Transverse colon (tissue), 4 donors: ENCODE data around the gene FBXL17. TPM values are rescaled to one million over a fixed set of nuclear protein-coding genes. Genes with fewer than 3 reads are reported as not detected.

Source experiments
- DNase-seq: peaks from one replicate; pipeline ENCODE4 v3.0.0-alpha.2; 2019
- H3K27ac ChIP-seq, 4 donors: fragments of 200-600 bp; sonication (generic); 2 replicates each; pipeline ENCODE4 v1.5.1; 2016 to 2018; ENCODE audit warnings: inconsistent platforms in 4 of 4
- H3K27me3 ChIP-seq: fragments of 200-600 bp; sonication (generic); 2 replicates; pipeline ENCODE4 v1.5.1; 2017; ENCODE audit warnings: inconsistent platforms
- H3K36me3 ChIP-seq, 4 donors: fragments of 200-600 bp; sonication (generic); 2 replicates each; pipeline ENCODE4 v1.5.1; 2017 to 2019; ENCODE audit warnings: inconsistent platforms in 4 of 4
- H3K4me1 ChIP-seq, 4 donors: fragments of 200-600 bp; sonication (generic); 2 replicates each; pipeline ENCODE4 v1.5.1; 2017 to 2020; ENCODE audit warnings: inconsistent platforms in 4 of 4
- H3K4me3 ChIP-seq, 4 donors: fragments of 200-600 bp; sonication (generic); 1 replicate in 1 of 4; 2 replicates in 3 of 4; pipeline versions ENCODE4 v1.5.1 to v1.6.1; 2017 to 2019; ENCODE audit warnings: inconsistent platforms in 4 of 4
- H3K9me3 ChIP-seq, 2 donors: fragments of 200-600 bp; sonication (generic); 2 replicates each; pipeline ENCODE4 v1.5.1; 2017 to 2019; ENCODE audit warnings: inconsistent platforms in 2 of 2
- EP300 ChIP-seq: sonication (generic); formaldehyde crosslinking; IDR thresholded peaks from one replicate; pipeline ENCODE4 v1.6.1; 2017; ENCODE audit warnings: antibody characterized with exemption, low read depth
- POLR2A ChIP-seq: fragments of 450-650 bp; IDR thresholded peaks from one replicate; pipeline ENCODE4 v1.6.1; 2016; ENCODE audit warnings: antibody characterized with exemption, mild to moderate bottlenecking, moderate library complexity
- POLR2AphosphoS5 ChIP-seq, 3 donors: sonication (generic); formaldehyde crosslinking; IDR thresholded peaks; one replicate each; pipeline ENCODE4 v1.6.1; 2016; ENCODE audit warnings: antibody characterized with exemption in 3 of 3
- WGBS, 2 donors: methylation state at CpG; one replicate each; pipeline ENCODE4 v1.1.5; 2018; ENCODE audit warnings: low coverage in 1 of 2; 5-methylcytosine and 5-hydroxymethylcytosine counted together
- in situ Hi-C, 4 donors: fragments of 200-750 bp; cut with MboI; loops; one replicate each; pipeline versions ENCODE4 v1.15.0 to v1.15.1; 2017; ENCODE audit warnings: low sequenced_read_pairs in 3 of 4, low pct_ligation_motif_present in 1 of 4, low pct_unique_long_range_greater_than_20kb in 1 of 4
- intact Hi-C: fragments of 100-400 bp; cut with DNase I; formaldehyde crosslinking; loops from one replicate; pipeline ENCODE4 v1.15.1; 2023; ENCODE audit warnings: low total_unique reads
- total RNA-seq, 4 donors: library from RNA; depleted of rRNA; stranded (reverse); fragments of >200 nt; gene quantifications; one replicate each; pipeline ENCODE4 v1.1.0, GENCODE V29; 2016
- TF ChIP-seq, protein P1 (sequence below), 5 experiments: fragments of 200-600 bp in 3 of 5; fragments of 450-650 bp in 2 of 5; sonication (generic) in 3 of 5; IDR thresholded peaks; 1 replicate in 2 of 5; 2 replicates in 3 of 5; pipeline ENCODE4 v1.5.1; 2016 to 2017; ENCODE audit warnings: antibody characterized with exemption in 5 of 5, inconsistent platforms in 3 of 5, mild to moderate bottlenecking in 2 of 5, moderate library complexity in 1 of 5

FBXL17 gene
- total RNA-seq, 4 donors from 2014 or later, result 17.7 to 99.5 (median 24.6) TPM

DNA sequence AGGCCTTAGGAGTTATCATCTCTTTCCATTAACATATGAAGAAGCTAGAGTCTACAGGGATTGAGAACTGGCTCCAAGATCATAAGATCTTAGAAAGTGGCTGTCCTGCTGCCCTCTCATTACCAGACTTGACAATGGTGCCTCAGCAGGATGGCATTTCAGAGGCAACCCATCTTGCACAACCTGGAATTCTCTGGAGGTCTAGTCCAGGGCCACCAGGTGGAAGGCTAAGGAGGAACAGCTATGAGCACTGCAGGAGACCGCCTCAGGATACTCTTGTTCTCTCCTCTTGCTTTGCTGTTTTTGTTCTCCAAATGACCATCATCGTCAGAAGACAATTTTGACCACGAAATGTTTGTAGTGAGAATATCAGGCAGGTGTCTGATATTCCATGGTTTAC is 322.6 kb downstream of the FBXL17 start:
- in situ Hi-C loops, result no loop called here
- H3K27ac ChIP-seq, result no peak overlapping the region
- H3K4me1 ChIP-seq, result no peaks in the 10 kb centered on the region
- peaks cover 0 to 4% (median 0%) of the 10 kb centered on the region in 4 donors for H3K36me3 ChIP-seq
- no peak overlapping the region for H3K4me3 ChIP-seq
- intact Hi-C loops, result no loop called here
- TF ChIP-seq POLR2AphosphoS5 (IDR thresholded peaks at IDR 0.05) (no peak), EP300 (no peak), POLR2A (no peak)
- TF ChIP-seq, protein P1, sequence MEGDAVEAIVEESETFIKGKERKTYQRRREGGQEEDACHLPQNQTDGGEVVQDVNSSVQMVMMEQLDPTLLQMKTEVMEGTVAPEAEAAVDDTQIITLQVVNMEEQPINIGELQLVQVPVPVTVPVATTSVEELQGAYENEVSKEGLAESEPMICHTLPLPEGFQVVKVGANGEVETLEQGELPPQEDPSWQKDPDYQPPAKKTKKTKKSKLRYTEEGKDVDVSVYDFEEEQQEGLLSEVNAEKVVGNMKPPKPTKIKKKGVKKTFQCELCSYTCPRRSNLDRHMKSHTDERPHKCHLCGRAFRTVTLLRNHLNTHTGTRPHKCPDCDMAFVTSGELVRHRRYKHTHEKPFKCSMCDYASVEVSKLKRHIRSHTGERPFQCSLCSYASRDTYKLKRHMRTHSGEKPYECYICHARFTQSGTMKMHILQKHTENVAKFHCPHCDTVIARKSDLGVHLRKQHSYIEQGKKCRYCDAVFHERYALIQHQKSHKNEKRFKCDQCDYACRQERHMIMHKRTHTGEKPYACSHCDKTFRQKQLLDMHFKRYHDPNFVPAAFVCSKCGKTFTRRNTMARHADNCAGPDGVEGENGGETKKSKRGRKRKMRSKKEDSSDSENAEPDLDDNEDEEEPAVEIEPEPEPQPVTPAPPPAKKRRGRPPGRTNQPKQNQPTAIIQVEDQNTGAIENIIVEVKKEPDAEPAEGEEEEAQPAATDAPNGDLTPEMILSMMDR (IDR thresholded peaks at IDR 0.05), result no peak
- 96 to 100% methylated on average over 2 to 3 of the region's 3 CpGs for WGBS, 2 donors
- no peaks in the 10 kb centered on the region for H3K9me3 ChIP-seq
- no peak for DNase-seq
- H3K27me3 ChIP-seq, result no peaks in the 10 kb centered on the region

GRCh38 chr5:108054349-108054748 is 327.5 kb downstream of the FBXL17 start:
- Histone ChIP-seq H3K27me3 (no peaks in the 10 kb centered on the region), H3K36me3 (peaks cover 0 to 6% (median 0%) of the 10 kb centered on the region in 4 donors), H3K4me1 (no peaks in the 10 kb centered on the region), H3K27ac (no peak overlapping the region), H3K9me3 (peaks cover 6 to 14% of the 10 kb centered on the region in 2 donors), H3K4me3 (no peak overlapping the region)
- in situ Hi-C loops, result no loop called here
- intact Hi-C loops, result no loop called here
- TF ChIP-seq POLR2A (no peak), POLR2AphosphoS5 (IDR thresholded peaks at IDR 0.05) (no peak), EP300 (no peak)
- TF ChIP-seq, protein P1 (IDR thresholded peaks at IDR 0.05), result no peak
- DNase-seq, result no peak

DNA sequence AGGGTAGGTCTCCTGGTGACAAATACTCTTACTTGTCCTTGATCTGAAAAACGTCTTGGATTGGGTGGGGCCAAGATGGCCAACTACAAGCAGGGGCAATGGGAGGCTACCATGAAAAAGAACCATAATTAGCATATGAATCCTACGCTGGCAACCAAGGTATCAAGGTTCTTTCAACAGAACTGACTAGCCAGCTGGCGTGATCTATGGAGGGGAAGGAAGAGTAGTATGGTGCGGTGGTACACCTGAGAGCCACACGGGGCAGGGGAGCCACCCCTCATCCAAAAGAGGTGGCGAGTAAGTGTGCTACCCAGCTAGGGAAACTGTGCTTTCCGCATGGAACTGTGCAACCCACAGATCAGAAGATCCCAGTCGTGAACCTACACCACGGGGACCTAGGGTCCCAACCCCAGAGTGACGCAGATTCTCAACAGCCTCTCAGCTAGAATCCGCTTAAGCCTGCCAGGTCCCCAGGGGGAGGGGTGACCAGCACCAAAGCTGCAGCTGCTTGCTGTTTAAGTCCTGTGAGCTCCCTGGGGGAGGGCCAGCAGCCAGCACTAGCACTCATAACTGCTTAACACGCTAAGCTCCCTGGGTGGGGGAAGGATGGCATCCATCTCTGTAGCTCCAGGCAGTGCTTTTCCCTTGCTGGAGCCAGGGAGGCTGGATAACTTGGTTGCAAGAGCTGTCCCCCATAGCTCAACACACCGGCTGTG is 334.8 kb downstream of the FBXL17 start:
- Histone ChIP-seq H3K9me3 (peaks cover 0 to 11% of the 10 kb centered on the region in 2 donors), H3K27me3 (no peaks in the 10 kb centered on the region), H3K4me3 (no peak overlapping the region), H3K27ac (no peak overlapping the region), H3K4me1 (no peaks in the 10 kb centered on the region), H3K36me3 (no peaks in the 10 kb centered on the region)
- no peak for DNase-seq
- TF ChIP-seq EP300 (no peak), POLR2AphosphoS5 (IDR thresholded peaks at IDR 0.05) (no peak), POLR2A (no peak)
- TF ChIP-seq, protein P1 (IDR thresholded peaks at IDR 0.05), result no peak
- intact Hi-C loops (no loop called here), in situ Hi-C loops (no loop called here)
- 33 to 84% methylated on average over 1 to 12 of the region's 13 CpGs for whole genome bisulfite sequencing, 2 donors

DNA sequence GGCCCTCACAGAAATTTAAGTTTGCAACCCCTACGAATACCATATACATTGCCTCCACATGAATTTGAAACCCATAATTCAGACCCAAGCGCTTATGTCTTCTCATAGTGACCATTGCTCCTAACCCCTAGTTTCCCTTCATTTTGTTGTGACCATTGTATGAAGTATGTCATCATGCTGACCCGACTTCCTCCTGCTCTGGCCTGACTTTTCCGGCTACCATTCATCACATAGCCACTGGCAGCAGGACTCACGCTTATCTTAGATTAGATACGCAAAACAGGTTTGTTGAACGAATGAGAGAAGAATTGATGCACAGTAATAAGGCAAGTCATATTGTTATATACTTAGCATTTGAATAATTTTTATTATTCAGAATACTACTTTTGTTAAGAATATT is 345.4 kb downstream of the FBXL17 start:
- Histone ChIP-seq H3K4me1 (peaks cover 0 to 5% (median 0%) of the 10 kb centered on the region in 4 donors), H3K27me3 (no peaks in the 10 kb centered on the region), H3K27ac (no peak overlapping the region), H3K9me3 (no peaks in the 10 kb centered on the region), H3K36me3 (no peaks in the 10 kb centered on the region), H3K4me3 (no peak overlapping the region)
- in situ Hi-C loops (no loop called here), intact Hi-C loops (no loop called here)
- TF ChIP-seq, protein P1 (IDR thresholded peaks at IDR 0.05), result no peak
- TF ChIP-seq EP300 (no peak), POLR2A (no peak), POLR2AphosphoS5 (IDR thresholded peaks at IDR 0.05) (no peak)
- no peak for DNase-seq
- 73 to 80% methylated on average over 6 to 7 of the region's 7 CpGs for WGBS, 2 donors
